HepG2 (cell line): ENCODE data around the gene EPB41.

Experiments used
- EP300 ChIP-seq, 3 experiments: sonication (generic) in 1 of 3; formaldehyde crosslinking in 1 of 3; IDR thresholded peaks; 2 replicates each; pipeline versions ENCODE4 v1.5.1 to v1.6.1; 2011 to 2020; ENCODE audit warnings: low read depth in 2 of 3, low read length in 2 of 3, borderline replicate concordance in 1 of 3, improper control_type of control experiment in 1 of 3, mild to moderate bottlenecking in 1 of 3, missing genetic modification reagents in 1 of 3, moderate library complexity in 1 of 3
- KAT8 ChIP-seq: IDR thresholded peaks from 2 replicates; pipeline ENCODE4 v1.6.1; 2016; ENCODE audit warnings: missing genetic modification reagents, missing compliant biosample characterization
- NR3C1 ChIP-seq: sonication (generic); formaldehyde crosslinking; IDR thresholded peaks from 2 replicates; pipeline ENCODE4 v1.4.0; 2020; ENCODE audit warnings: missing genetic modification reagents
- POLR2A ChIP-seq, 2 experiments: IDR thresholded peaks; 2 replicates each; pipeline ENCODE4 v1.6.1; 2011; ENCODE audit warnings: low read depth in 2 of 2, low read length in 2 of 2, mild to moderate bottlenecking in 1 of 2, moderate library complexity in 1 of 2; ENCODE audit not compliant: insufficient read depth in 1 of 2
- SMARCE1 ChIP-seq: fragments of 450-650 bp; IDR thresholded peaks from 2 replicates; pipeline ENCODE4 v1.6.1; 2017; ENCODE audit warnings: borderline replicate concordance
- SP1 ChIP-seq, 2 experiments: fragments of 450-650 bp in 1 of 2; sonication (generic) in 1 of 2; formaldehyde crosslinking in 1 of 2; IDR thresholded peaks; 2 replicates each; pipeline versions ENCODE4 v1.4.0 to v1.6.1; 2016 to 2020; ENCODE audit warnings: missing genetic modification reagents in 1 of 2
- TCF7L2 ChIP-seq: IDR thresholded peaks from 2 replicates; pipeline ENCODE4 v1.6.1; 2011; ENCODE audit warnings: mild to moderate bottlenecking, low read depth, low read length, moderate library complexity
- TF ChIP-seq, protein P1 (sequence below): sonication (generic); formaldehyde crosslinking; IDR thresholded peaks from 2 replicates; pipeline ENCODE4 v1.5.0; 2020; ENCODE audit warnings: missing genetic modification reagents
- TF ChIP-seq, protein P2 (sequence below), 2 experiments: sonication (generic) in 1 of 2; formaldehyde crosslinking in 1 of 2; IDR thresholded peaks; 2 replicates each; pipeline versions ENCODE4 v1.4.0 to v1.6.1; 2018 to 2020; ENCODE audit warnings: missing genetic modification reagents in 2 of 2, borderline replicate concordance in 1 of 2, low read depth in 1 of 2, mild to moderate bottlenecking in 1 of 2, missing biosample characterization in 1 of 2
- TF ChIP-seq, protein P3 (sequence below): sonication (generic); formaldehyde crosslinking; IDR thresholded peaks from 2 replicates; pipeline ENCODE4 v1.5.0; 2020; ENCODE audit warnings: mild to moderate bottlenecking, missing genetic modification reagents, moderate library complexity

DNA sequence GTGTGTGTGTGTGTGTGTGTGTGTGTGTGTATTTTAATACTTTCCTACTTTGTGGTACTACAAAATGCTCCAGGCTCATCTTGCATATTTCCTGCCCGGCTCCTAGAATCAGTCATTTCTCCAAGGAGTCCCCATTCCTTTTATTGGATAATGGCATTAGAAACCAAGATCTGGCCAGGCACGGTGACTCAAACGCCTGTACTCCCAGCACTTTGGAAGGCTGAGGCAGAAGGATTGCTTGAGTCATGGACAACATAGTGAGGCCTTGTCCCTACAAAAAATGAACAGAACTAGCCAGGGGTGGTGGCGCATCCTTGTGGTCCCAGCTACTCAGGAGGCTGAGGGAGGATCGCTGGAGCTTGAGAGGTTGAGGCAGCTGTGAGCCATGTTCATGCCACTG is 20.3 kb downstream of the EPB41 start:
- TF ChIP-seq, protein P1, sequence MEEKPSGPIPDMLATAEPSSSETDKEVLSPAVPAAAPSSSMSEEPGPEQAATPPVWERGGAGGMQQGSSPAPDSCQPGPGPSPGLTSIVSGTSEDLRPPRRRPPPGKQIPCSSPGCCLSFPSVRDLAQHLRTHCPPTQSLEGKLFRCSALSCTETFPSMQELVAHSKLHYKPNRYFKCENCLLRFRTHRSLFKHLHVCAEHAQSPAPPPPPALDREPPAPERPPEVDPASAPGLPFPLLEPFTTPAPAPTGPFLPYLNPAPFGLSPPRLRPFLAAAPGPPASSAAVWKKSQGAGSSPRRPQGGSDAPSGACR (CRISPR knock-in tag): no peak
- TF ChIP-seq, protein P2, sequence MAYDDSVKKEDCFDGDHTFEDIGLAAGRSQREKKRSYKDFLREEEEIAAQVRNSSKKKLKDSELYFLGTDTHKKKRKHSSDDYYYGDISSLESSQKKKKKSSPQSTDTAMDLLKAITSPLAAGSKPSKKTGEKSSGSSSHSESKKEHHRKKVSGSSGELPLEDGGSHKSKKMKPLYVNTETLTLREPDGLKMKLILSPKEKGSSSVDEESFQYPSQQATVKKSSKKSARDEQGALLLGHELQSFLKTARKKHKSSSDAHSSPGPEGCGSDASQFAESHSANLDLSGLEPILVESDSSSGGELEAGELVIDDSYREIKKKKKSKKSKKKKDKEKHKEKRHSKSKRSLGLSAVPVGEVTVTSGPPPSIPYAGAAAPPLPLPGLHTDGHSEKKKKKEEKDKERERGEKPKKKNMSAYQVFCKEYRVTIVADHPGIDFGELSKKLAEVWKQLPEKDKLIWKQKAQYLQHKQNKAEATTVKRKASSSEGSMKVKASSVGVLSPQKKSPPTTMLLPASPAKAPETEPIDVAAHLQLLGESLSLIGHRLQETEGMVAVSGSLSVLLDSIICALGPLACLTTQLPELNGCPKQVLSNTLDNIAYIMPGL (CRISPR knock-in tag; IDR thresholded peaks at IDR 0.05; ENCODE audit: borderline replicate concordance in 1 of 2, low read depth in 1 of 2): no peak
- TF ChIP-seq, protein P3, sequence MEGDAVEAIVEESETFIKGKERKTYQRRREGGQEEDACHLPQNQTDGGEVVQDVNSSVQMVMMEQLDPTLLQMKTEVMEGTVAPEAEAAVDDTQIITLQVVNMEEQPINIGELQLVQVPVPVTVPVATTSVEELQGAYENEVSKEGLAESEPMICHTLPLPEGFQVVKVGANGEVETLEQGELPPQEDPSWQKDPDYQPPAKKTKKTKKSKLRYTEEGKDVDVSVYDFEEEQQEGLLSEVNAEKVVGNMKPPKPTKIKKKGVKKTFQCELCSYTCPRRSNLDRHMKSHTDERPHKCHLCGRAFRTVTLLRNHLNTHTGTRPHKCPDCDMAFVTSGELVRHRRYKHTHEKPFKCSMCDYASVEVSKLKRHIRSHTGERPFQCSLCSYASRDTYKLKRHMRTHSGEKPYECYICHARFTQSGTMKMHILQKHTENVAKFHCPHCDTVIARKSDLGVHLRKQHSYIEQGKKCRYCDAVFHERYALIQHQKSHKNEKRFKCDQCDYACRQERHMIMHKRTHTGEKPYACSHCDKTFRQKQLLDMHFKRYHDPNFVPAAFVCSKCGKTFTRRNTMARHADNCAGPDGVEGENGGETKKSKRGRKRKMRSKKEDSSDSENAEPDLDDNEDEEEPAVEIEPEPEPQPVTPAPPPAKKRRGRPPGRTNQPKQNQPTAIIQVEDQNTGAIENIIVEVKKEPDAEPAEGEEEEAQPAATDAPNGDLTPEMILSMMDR: no peak
- no peak for TF ChIP-seq EP300 (IDR thresholded peaks at IDR 0.05; ENCODE audit: low read depth in 2 of 2, low read length in 2 of 2)
- no peak for TF ChIP-seq EP300 (CRISPR knock-in tag; IDR thresholded peaks at IDR 0.05; ENCODE audit: borderline replicate concordance)
- no peak for TF ChIP-seq NR3C1 (CRISPR knock-in tag)
- TF ChIP-seq SMARCE1: no peak
- TF ChIP-seq POLR2A (IDR thresholded peaks at IDR 0.05; ENCODE audit: insufficient read depth in 1 of 2, low read depth in 2 of 2, low read length in 2 of 2): no peak
- no peak for TF ChIP-seq TCF7L2
- no peak for TF ChIP-seq KAT8
- no peak for TF ChIP-seq SP1 (IDR thresholded peaks at IDR 0.05)
- TF ChIP-seq SP1 (CRISPR knock-in tag; IDR thresholded peaks at IDR 0.05): no peak
